Tibial artery (tissue), 4 donors: ENCODE data around the gene FAM98A.

ENCODE experiments used
- DNase-seq, 2 donors: peaks; one replicate each; pipeline ENCODE4 v3.0.0-alpha.2; 2019
- H3K27ac ChIP-seq, 2 donors: fragments of 200-600 bp; sonication (generic) in 1 of 2; 1 replicate in 1 of 2; 2 replicates in 1 of 2; pipeline ENCODE4 v1.5.1; 2018 to 2019; ENCODE audit warnings: mild to moderate bottlenecking in 1 of 2
- H3K27me3 ChIP-seq, 2 donors: fragments of 200-600 bp; sonication (generic) in 1 of 2; one replicate each; pipeline versions ENCODE4 v1.5.1 to v1.6.0; 2016 to 2019
- H3K36me3 ChIP-seq, 3 donors: fragments of 200-600 bp; sonication (generic) in 2 of 3; one replicate each; pipeline ENCODE4 v1.5.1; 2016 to 2019; ENCODE audit warnings: mild to moderate bottlenecking in 2 of 3
- H3K4me1 ChIP-seq, 4 donors: fragments of 200-600 bp; sonication (generic) in 2 of 4; 1 replicate in 3 of 4; 2 replicates in 1 of 4; pipeline ENCODE4 v1.5.1; 2016 to 2019
- H3K4me3 ChIP-seq, 2 donors: fragments of 200-600 bp; sonication (generic) in 1 of 2; 1 replicate in 1 of 2; 2 replicates in 1 of 2; pipeline ENCODE4 v1.5.1; 2018 to 2019; ENCODE audit warnings: mild to moderate bottlenecking in 2 of 2
- H3K9me3 ChIP-seq, 3 donors: fragments of 200-600 bp; sonication (generic) in 1 of 3; one replicate each; pipeline ENCODE4 v1.5.1; 2016 to 2019
- CTCF ChIP-seq, 2 experiments: fragments of 200-600 bp in 1 of 2; fragments of 450-650 bp in 1 of 2; IDR thresholded peaks; one replicate each; pipeline ENCODE4 v1.5.1; 2017 to 2019; ENCODE audit warnings: antibody characterized with exemption in 2 of 2, mild to moderate bottlenecking in 1 of 2, moderate library complexity in 1 of 2
- intact Hi-C: fragments of 100-400 bp; cut with DNase I; formaldehyde crosslinking; loops from one replicate; pipeline ENCODE4 v1.15.0; 2023; ENCODE audit warnings: low total_unique reads

The FAM98A gene

GRCh38 chr2:33606100-33606499, 7.0 kb upstream of the FAM98A start:
- H3K27me3 ChIP-seq, result no peaks in the 10 kb centered on the region
- no peak for TF ChIP-seq CTCF (IDR thresholded peaks at IDR 0.05)
- intact Hi-C loops, result no loop called here
- no peaks in the 10 kb centered on the region for H3K9me3 ChIP-seq
- no peak for DNase-seq
- H3K36me3 ChIP-seq, result no peaks in the 10 kb centered on the region
- no peak overlapping the region for H3K4me3 ChIP-seq
- peaks cover 0 to 16% (median 0%) of the 10 kb centered on the region in 4 donors for H3K4me1 ChIP-seq
- H3K27ac ChIP-seq, result no peak overlapping the region

GRCh38 chr2:33605056-33605455, 6.0 kb upstream of the FAM98A start:
- Histone ChIP-seq H3K4me1 (peaks cover 0 to 16% (median 0%) of the 10 kb centered on the region in 4 donors), H3K36me3 (no peaks in the 10 kb centered on the region), H3K4me3 (no peak overlapping the region), H3K9me3 (no peaks in the 10 kb centered on the region), H3K27me3 (no peaks in the 10 kb centered on the region), H3K27ac (no peak overlapping the region)
- intact Hi-C loops, result no loop called here
- TF ChIP-seq CTCF (IDR thresholded peaks at IDR 0.05), result no peak
- no peak for DNase-seq

- Histone ChIP-seq H3K4me3 (no peak overlapping the region), H3K27me3 (no peaks in the 10 kb centered on the region), H3K4me1 (peaks cover 0 to 16% (median under 1%) of the 10 kb centered on the region in 4 donors), H3K36me3 (no peaks in the 10 kb centered on the region), H3K9me3 (no peaks in the 10 kb centered on the region), H3K27ac (no peak overlapping the region)
- intact Hi-C loops, result no loop called here
- TF ChIP-seq CTCF (IDR thresholded peaks at IDR 0.05), result no peak
- DNase-seq, result no peak
Measured at GRCh38 chr2:33603416-33603815, 4.3 kb upstream of the FAM98A start.

- TF ChIP-seq CTCF (IDR thresholded peaks at IDR 0.05), result no peak
- Histone ChIP-seq H3K36me3 (no peaks in the 10 kb centered on the region), H3K27ac (no peak overlapping the region), H3K27me3 (no peaks in the 10 kb centered on the region), H3K4me3 (no peak overlapping the region), H3K4me1 (peaks cover 0 to 19% (median 6%) of the 10 kb centered on the region in 4 donors), H3K9me3 (no peaks in the 10 kb centered on the region)
- DNase-seq, result no peak
- intact Hi-C loops, result no loop called here
Measured at GRCh38 chr2:33602201-33602830, 3.2 kb upstream of the FAM98A start.

GRCh38 chr2:33599943-33600192, 769 bp upstream of the FAM98A start:
- H3K27me3 ChIP-seq, result no peaks in the 10 kb centered on the region
- no peaks in the 10 kb centered on the region for H3K9me3 ChIP-seq
- H3K36me3 ChIP-seq, result peaks cover 0 to 2% (median 0%) of the 10 kb centered on the region in 3 donors
- intact Hi-C loops, result no loop called here
- H3K4me1 ChIP-seq, result peaks cover 0 to 35% (median 12%) of the 10 kb centered on the region in 4 donors
- TF ChIP-seq CTCF (IDR thresholded peaks at IDR 0.05), result no peak
- H3K27ac ChIP-seq, result peak overlapping the region; percentile 81 to 92
- no peak for DNase-seq
- peak overlapping the region; percentile 70 to 96 for H3K4me3 ChIP-seq
